HG03064 (cell line): ENCODE measurements around the gene ASAP2.

Experiments
- ATAC-seq: cut with Tn5 transposase; IDR thresholded peaks from one replicate; pipeline ENCODE4 v1.9.1; 2021; ENCODE audit warnings: low read depth; ENCODE audit not compliant: unreplicated experiment

The ASAP2 gene

DNA sequence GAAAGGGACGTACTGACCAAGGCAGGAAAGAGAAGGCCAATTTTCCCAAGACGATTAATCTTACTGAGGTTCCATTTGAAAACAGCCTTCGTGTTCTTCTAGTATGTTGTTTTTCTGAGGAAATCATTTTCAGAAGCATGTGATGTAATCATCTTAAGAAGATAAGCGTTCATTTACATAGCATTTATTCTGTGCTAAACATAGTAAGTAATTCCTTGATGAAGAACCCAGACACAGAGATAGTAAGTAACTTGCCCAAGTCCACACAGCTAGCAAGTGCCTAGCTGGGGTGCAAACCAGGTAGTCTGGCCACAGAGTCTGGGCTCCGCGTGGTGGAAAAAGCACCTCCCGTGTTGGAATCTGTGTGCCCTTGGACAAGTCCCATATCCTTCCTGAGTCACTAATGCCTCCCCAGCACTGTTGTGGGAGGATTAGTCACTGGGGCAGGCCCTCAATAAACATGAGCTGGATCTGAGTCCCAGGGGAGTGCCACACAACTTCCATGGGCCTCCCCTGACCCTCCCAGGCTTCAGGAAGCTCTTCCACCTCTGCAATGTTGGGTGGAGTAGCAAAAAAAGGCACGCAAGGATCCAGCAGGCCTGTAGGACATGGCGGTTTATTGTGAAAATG lies 26.9 kb upstream of the ASAP2 start:
- no peak for ATAC-seq

DNA sequence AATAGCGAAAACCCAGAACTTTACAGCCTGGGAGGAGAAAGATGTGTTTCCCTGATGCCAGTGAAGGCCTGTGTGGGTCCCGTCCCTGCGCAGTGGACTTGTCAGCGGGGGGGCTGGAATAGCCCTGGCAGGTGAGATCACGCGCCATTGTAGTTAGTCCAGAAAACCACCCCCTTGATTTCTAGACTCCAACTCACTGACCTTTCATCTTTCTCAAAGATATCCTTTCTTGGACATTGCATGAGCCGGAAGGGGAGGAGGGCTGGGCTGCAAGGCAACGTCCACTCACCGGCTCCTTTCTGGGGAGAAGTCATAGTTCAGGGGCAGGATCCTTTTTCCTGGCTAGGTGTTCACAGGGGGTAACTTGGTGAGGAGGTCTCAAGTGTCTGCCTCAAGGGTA lies 22.3 kb upstream of the ASAP2 start:
- ATAC-seq = no peak

DNA sequence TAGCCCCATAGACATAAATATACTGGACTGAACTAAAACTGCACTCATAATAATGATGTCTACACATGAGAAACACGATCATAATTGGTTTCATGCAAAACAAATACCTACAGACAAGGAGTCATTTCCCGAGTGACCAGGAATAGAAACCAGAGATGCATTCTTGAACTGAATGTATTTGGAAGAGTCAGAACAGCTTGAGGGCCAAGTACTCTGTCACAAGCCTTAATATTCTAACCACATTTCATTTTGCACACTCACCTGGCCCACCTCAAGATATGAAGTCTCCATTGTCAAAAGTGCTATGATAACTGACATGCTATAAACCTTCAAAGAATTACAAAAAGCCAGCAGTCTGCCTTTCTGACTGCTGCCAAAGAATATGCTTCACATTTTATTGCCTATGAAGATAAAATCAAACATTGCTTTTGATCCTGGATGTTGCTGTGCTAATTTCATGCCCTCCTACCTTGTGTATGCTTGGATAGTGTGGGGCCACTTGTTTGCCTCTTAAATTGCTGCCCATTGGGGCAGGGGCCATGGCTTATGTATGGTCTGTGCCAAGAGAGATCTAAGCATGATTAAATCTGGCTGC lies 18.9 kb upstream of the ASAP2 start:
- no peak for ATAC-seq

DNA sequence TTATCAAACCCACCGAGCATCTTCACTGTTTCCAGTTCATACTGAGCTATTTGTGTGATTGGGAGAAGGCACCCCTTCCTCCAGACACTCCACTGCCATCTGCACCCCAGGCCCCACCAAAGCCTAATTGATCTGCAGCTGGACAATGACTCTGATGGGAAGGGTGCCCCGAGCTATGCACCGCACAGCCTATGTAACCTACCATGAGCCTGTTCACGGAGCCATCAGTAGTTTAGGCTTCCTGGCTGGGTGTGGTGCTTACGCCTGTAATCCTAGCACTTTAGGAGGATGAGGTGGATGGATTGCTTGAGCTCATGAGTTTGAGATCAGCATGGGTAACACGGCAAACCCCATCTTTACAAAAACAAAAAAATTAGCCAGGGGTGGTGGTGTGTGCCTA lies 17.8 kb upstream of the ASAP2 start:
- ATAC-seq = no peak

DNA sequence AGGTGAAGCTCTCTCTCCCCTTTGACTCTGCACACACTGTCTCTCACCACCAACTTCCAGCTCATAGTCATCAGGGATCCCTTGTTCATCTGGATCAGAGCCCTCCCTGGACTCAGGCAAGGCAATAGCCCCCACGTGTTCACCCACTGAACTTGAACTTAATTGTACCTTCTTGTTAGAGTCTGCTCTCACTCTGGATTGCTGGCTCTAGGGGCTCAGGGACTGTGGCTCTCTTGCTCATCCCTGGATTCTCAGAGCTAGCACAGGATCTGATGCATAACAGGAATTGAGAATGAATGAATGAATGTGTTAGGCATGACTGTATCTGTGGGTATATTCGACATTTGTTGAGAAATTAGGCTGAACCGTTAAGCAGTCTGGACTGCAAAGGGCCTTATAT lies 16.7 kb upstream of the ASAP2 start:
- no peak for ATAC-seq

DNA sequence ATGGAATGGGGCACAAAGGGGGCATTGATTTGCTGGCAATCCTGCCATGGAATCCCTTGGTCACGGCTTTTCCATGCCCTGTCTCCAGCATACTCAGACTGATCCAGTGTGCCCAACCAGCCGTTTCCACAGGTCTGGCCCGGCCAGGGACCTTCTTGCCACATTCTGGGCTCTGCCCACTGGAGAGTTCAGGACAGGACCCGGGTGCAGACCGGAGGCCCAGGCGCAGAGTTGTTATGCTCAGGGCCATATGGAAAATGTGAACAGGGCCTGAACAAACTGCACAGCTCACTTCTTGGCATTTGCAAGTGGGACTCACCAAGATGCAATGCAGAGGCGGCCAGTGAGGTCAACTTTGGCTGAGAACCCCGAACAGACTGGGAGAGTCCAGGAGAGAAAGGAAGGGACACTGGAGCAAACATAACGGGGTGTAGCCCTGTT lies 15.6 kb upstream of the ASAP2 start:
- no peak for ATAC-seq

DNA sequence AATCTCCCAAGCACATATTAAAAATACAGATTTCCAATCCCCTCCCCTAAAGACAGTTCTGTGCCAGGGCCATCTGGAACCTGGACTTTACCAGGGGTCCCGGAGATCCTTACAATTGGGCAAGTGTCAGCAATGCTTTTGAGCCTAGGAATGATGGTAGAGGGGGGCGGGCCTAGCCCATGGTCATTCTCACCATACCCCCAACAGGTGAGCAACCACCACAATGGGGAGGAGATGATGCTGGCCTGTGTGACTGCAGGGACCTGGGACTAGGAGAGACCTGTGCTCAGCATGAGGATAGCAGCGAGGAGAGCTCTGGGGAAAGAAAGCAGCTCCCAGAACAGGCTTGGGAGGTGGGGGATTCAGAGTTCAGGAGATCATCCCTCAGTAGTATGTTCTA lies 13.9 kb upstream of the ASAP2 start:
- no peak for ATAC-seq

DNA sequence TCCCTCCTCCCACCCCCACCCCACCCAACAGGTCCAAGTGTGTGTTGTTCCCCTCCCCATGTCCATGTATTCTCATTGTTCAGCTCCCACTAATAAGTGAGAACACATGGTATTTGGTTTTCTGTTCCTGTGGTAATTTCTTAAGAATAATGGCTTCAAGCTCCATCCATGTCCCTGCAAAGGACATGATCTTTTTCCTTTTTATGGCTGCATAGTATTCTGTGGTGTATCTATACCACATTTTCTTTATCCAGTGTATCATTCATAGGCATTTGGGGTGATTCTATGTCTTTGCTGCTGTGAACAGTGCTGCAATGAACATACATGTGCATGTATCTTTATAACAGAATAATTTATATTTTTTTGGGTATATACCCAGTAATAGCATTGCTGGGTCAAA lies 12.3 kb upstream of the ASAP2 start:
- no peak for ATAC-seq

DNA sequence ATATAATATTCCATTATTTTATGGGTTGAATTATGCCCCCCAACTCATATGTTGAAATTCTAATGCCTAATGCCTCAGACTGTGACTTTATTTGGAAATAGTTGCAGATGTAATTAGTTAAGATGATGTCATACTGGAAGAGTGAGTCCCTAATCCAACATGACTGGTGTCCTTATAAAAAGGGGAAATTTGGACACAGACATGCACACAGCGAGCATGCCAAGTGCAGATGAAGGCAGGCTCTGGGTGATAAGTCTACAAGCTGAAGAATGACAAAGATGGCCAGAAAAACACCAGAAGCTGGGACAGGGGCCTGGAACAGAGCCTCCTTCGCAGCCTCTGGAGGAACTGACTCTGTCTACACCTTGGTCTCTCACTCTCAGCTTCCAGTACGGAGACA lies 10.0 kb upstream of the ASAP2 start:
- no peak for ATAC-seq

DNA sequence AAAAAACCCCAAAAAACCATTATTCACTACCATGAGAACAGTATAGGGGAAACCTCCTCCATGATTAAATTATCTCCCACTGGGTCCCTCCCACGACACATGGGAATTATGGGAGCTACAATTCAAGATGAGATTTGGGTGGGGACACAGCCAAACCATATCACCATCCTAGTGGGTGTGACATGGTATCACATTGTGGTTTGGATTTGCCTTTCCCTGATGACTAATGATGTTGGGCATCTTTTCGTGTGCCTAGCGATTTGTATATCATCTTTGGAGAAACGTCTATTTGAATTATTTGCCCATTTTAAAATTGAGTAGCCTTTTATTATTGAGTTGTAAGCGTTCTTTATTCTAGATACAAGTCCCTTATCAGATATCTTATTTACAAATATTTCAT lies 8.7 kb upstream of the ASAP2 start:
- no peak for ATAC-seq

DNA sequence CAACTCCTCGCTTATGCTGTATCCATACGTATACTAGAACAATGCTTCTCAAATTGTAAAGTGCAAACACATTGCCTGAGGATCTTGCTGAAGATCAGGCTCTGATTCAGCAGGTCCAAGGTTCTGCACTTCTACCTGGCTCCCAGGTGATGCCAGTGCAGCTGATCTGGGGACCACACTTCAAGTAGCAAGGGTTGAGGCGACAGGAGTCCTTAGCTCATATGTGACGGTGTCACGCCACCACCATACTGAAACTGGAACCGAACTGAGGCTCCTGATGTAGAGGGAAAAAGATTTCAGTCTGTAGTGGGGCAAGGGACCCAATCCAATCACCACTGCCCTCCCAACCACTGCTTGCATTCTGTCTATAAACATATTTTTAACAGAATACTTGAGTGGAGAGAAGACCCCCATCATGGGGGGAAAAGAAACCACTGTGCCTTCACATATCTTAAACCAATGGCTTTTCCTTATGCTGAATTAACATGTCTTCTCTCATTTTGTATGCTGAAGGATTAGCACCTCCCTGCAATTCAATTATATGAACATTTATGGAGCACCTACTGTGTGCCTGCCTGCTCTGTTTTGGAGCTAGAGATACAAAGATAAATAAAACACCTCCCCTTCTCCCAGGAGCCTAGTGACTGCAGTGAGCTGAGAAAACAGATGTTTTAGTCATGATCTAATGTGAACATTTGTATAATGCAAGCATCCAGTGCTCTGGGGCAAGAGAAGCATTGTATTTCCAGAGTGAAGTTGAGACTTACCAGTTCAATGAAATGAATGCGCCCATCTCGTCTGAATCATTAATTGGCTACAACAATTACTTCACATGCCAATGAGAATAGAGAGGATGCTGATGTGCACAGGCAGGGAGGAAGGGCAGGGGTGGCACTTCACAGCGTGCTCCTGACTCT lies 6.6 kb upstream of the ASAP2 start:
- no peak for ATAC-seq

DNA sequence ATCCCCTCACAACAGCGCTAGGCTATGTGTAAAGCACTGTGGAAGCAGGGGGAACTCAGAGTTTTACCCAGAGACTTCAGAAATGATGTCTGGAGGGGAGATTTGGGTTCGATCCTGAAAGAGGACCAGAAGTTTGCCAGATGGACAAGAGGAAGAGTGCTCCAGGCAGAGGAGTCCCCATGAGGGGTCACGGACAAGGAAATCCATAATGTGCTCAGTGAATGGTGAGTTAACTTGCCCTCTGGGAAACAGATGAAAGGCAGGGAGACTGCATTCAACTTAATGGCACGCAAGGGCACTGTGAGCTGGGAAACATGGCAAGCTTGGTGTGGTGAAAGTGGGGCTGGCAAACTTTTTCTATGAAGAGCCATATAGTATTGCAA lies 6.0 kb upstream of the ASAP2 start:
- ATAC-seq = no peak

DNA sequence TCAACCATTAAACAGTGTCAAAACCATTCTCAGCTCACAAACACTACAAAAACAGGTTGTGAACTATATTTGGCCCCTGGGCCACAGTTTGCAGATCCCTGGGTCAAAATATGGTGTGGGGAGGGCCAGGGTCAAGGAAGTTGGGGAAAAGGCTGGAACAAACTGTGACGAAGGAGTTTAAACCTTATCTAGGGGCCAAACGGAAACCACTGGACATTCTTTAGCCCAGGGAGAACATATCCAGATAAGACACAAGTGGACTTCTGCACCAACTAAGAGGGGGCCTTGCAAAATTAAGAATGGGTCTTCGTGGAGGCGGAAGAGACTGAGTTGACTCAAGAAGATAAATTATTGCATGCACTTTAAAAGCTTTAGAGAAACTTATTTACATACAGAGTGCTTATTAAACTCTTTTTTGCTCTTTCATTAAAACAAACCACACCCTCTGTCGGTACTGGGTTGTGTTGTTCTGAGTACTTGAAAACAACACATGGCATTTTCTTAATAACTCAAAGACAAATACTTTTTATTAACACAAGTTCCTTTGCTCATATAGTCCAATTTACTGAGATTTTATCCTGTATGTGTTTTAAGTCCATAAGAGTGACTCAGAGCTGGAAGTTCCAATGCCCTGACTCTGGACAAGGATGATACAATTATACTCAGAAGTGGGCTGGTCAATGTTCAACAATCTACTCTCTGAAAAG lies 5.3 kb upstream of the ASAP2 start:
- ATAC-seq = no peak

DNA sequence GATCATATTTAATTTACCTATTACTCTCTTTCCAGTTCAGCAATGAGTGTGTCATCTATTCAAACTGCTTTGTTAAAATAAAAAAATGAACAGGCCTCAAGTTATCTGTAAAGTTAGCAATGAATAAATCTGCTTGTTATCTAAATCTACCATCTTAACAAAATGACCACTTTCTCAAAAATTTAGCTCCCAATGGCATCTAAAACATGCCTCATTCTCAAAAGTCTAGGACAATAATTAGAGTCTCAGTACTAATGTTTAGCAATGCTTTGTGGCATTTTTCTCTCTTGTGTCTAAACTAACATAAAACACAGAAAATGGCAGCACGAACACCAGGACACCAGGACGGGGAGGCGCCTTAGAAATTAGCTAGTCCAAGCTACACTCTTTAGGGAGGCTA lies 3.6 kb upstream of the ASAP2 start:
- no peak for ATAC-seq

DNA sequence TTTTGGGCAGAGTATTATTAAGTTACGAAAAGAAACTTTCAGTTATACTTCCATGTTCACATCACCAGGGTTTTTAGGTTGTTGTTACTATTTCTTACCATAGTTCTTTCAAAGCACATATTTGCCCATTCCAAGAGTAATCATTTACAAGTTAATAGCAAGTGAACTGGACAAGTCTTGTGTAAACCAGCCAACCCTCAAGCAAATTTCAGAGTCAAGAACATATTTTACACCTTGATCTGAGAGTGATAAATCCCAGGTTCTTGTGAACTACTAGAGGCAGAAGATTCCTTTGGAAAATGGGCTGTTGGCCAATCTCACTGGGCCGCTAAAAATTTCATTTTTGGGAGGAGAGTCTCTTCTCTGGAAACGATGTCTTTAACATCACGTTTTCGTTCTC lies 2.7 kb upstream of the ASAP2 start:
- ATAC-seq = no peak

DNA sequence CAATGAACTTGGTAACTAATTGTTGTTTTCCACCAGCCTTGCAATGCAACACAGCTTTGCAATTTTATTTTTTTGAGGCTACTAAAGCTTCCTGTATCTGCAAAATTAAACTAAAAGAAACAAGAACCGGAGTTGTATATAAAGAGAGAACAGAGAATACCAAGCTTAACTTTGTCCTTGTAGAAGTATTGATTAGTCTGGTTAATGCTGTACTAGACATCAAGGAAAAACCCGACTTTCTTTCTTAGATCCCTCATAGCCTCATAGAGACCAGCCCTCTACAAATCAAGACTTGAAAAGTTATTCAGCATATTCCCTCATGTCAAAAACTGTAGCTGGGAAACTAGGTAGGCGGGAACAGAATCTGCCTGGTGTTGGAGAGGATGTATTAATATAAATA lies 1.7 kb upstream of the ASAP2 start:
- no peak for ATAC-seq

DNA sequence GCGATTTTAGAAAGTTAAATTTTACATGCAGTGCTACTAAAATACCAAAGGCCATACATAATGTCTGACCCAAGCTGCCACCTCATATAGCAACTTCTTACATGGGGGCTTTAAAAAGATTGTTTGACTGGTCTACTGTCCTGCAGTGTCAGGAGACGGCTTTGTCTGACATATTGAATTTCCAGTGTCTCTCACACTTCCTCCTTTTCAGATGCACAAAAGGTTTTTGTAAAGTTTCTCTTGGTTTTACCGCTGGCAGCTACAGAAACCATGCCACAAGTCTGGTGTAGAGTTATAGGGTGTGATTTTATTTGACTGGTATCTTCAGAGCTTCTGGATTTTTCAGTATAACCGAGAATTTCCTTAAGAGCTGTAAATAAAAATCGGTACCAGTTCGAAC lies 1.1 kb upstream of the ASAP2 start:
- no peak for ATAC-seq

DNA sequence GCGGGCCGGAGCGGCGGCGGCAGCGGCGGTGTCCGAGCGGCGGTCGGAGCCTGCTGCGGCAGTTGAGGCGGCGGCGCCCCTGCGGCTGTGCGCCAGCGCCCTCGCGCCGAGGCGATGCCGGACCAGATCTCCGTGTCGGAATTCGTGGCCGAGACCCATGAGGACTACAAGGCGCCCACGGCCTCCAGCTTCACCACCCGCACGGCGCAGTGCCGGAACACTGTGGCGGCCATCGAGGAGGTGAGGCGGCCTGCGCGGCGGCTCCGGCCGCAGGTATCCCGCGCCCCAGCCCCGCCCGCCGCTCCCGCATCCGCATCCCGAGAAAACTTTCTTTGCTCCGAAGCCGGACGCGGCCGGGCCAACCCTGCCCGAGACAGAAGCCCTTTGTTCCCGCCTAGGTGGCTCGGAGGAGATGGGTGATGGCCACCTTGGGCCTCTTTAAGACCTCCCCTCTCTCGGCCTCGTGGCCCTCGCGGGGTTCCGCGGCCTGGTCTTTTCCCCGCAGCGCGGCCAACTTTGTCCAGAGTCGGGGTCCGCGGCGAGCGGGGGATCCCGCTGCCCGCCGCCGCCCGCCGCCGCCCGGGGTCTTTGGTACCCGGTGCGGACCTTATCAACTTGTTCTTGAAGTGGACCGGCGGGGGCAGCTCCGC lies 504 bp downstream of the ASAP2 start:
- no peak for ATAC-seq

DNA sequence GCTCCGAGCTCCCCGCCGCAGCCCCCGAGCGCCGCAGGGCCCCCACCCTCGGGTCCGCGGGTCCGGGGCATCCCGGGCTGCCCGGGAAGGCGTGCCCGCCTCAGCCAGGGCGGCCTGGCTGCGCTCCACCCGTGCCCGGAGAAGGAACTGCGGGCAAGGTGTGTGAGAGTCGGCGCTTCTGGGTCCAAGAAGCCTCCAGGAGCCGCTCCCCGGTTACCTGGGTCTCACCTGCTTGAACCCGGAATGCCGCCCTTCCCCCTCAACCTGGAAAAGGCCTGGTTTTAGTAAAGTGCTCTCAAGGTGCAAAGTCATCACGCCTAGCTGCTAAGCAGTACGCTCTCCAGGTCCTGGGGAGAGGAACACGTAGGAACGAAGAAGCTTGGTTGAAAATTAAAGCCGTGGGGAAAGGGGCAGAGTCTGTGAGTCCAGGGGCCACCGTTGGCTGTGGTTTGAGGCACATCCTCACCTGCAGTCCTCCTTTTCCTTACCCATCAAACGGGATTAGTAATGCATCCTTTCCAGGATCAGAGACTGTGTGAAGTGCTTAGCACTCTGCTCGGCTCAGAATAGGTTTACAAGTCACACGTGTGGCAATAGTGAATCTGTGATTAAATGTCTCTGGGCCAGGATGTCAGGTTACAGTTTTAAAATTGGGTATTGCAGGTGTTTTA lies 1.2 kb downstream of the ASAP2 start:
- ATAC-seq = no peak

DNA sequence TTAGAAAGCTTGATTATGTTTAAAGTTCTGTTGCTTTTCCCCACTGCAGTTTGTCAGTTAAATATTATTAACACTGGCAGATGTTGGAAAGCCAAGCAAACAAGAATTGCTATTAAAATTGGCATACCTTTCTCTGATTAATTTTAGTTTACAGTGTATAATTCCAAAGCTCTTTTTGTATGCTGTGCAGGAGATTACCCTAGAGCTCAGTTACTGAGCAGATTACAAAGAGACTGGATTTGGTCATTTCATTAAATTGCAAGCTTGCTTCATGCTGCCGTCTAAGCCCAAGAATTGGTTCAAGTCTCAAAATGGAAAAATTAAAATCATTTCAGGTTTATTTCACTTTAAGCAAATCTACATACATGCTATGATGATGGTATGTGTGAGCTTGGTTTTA lies 2.3 kb downstream of the ASAP2 start:
- no peak for ATAC-seq
